GM08714 (cell line): ENCODE data around the gene CHRM5.
"Not testable (repeated sequence)": the region's sequence is repeated elsewhere in the genome, so short reads cannot be mapped to it uniquely, and the experiment has no call there.

Experiments used
- H3K4me3 ChIP-seq: fragments of 200-500 bp; sonication (Bioruptor generic); 2 replicates; pipeline ENCODE4 v1.5.1; 2014; ENCODE audit warnings: mild to moderate bottlenecking, low read length, inconsistent platforms
- ZNF274 ChIP-seq: IDR thresholded peaks from 2 replicates; pipeline ENCODE4 v1.6.1; 2012; ENCODE audit warnings: mild to moderate bottlenecking, low read depth, low read length

CHRM5 gene

GRCh38 chr15:34012461-34013028 lies 44.2 kb downstream of the CHRM5 start:
- no peak overlapping the region for H3K4me3 ChIP-seq
- no peak for TF ChIP-seq ZNF274

- H3K4me3 ChIP-seq: no peak overlapping the region
- TF ChIP-seq ZNF274: no peak
These were observed 45.4 kb downstream of the CHRM5 start for GRCh38 chr15:34013746-34014145.

- no peak for TF ChIP-seq ZNF274
These were observed 46.3 kb downstream of the CHRM5 start for GRCh38 chr15:34014556-34014955.

GRCh38 chr15:34018021-34018645 lies 49.8 kb downstream of the CHRM5 start:
- no peak for TF ChIP-seq ZNF274
- no peak overlapping the region for H3K4me3 ChIP-seq

More at GRCh38 chr15:34014556-34014955, 46.3 kb downstream of the CHRM5 start:
- no peak overlapping the region for H3K4me3 ChIP-seq

- not testable (repeated sequence) for H3K4me3 ChIP-seq
These were observed 50.4 kb downstream of the CHRM5 start for GRCh38 chr15:34018738-34019137.

- TF ChIP-seq ZNF274: no peak
These were observed 51.2 kb downstream of the CHRM5 start for GRCh38 chr15:34019369-34019990.

GRCh38 chr15:34023907-34024306 lies 55.6 kb downstream of the CHRM5 start:
- H3K4me3 ChIP-seq: no peak overlapping the region
- TF ChIP-seq ZNF274: no peak

More at GRCh38 chr15:34019369-34019990, 51.2 kb downstream of the CHRM5 start:
- no peak overlapping the region for H3K4me3 ChIP-seq

- TF ChIP-seq ZNF274: no peak
- H3K4me3 ChIP-seq: no peak overlapping the region
These were observed 57.0 kb downstream of the CHRM5 start for GRCh38 chr15:34025252-34025651.

GRCh38 chr15:34027606-34028005 lies 59.3 kb downstream of the CHRM5 start:
- TF ChIP-seq ZNF274: no peak
- no peak overlapping the region for H3K4me3 ChIP-seq

GRCh38 chr15:34031987-34032760 lies 63.9 kb downstream of the CHRM5 start:
- H3K4me3 ChIP-seq: no peak overlapping the region
- no peak for TF ChIP-seq ZNF274

- no peak for TF ChIP-seq ZNF274
- peak overlapping the region; percentile 99 for H3K4me3 ChIP-seq
These were observed 70.0 kb downstream of the CHRM5 start for GRCh38 chr15:34038023-34038870.

GRCh38 chr15:34038871-34039789 lies 70.8 kb downstream of the CHRM5 start, which contains the start of gene AVEN:
TSS of gene AVEN (minus strand) at chr15:34039204. CDS start at chr15:34039046, 158 bp downstream.
- peak within 1 kb of the TSS; percentile 99 for H3K4me3 ChIP-seq
- TF ChIP-seq ZNF274: no peak

- peak overlapping the region; percentile 99; the same call in 1 of the 2 replicates for H3K4me3 ChIP-seq
- TF ChIP-seq ZNF274: no peak
These were observed 71.5 kb downstream of the CHRM5 start for GRCh38 chr15:34039790-34040113.
